Astrocyte (in vitro differentiated cells and primary cell): ENCODE measurements around the gene OSBPL5. TPM values are rescaled to one million over a fixed set of nuclear protein-coding genes. Genes with fewer than 3 reads are reported as not detected.

Experiments
- DNase-seq: peaks from one replicate; pipeline ENCODE4 v3.0.0-alpha.2; 2010; ENCODE audit warnings: low read depth
- FAIRE-seq: peaks from 2 replicates; lab custom pipeline; 2011; peaks lifted over from hg19 to GRCh38; lab: Jason Lieb, UNC
- H2AFZ ChIP-seq: 2 replicates; pipeline ENCODE4 v1.6.0; 2012; ENCODE audit warnings: low read depth, low read length, inconsistent platforms
- H3K27ac ChIP-seq: 2 replicates; pipeline ENCODE4 v1.5.1; 2011; ENCODE audit warnings: low read depth, low read length, inconsistent platforms
- H3K27me3 ChIP-seq: 2 replicates; pipeline ENCODE4 v1.6.0; 2011; ENCODE audit warnings: low read length, inconsistent platforms; ENCODE audit not compliant: insufficient read depth
- H3K36me3 ChIP-seq: 2 replicates; pipeline ENCODE4 v1.5.1; 2011; ENCODE audit warnings: low read length, inconsistent platforms; ENCODE audit not compliant: insufficient read depth
- H3K4me1 ChIP-seq: 2 replicates; pipeline ENCODE4 v1.5.1; 2011; ENCODE audit warnings: low read length, inconsistent platforms; ENCODE audit not compliant: insufficient read depth
- H3K4me2 ChIP-seq: 2 replicates; pipeline ENCODE4 v1.6.0; 2012; ENCODE audit warnings: low read length, inconsistent platforms
- H3K4me3 ChIP-seq: 2 replicates; pipeline ENCODE4 v1.5.1; 2011; ENCODE audit warnings: low read depth, mild to moderate bottlenecking, low read length, inconsistent platforms; ENCODE audit not compliant: insufficient read depth
- H3K79me2 ChIP-seq: 2 replicates; pipeline ENCODE4 v1.6.0; 2012; ENCODE audit warnings: mild to moderate bottlenecking, low read length, inconsistent platforms; ENCODE audit not compliant: insufficient read depth
- H3K9ac ChIP-seq: 2 replicates; pipeline ENCODE4 v1.6.0; 2012; ENCODE audit warnings: mild to moderate bottlenecking, low read length, inconsistent platforms
- H3K9me3 ChIP-seq: 2 replicates; pipeline ENCODE4 v1.5.1; 2012; ENCODE audit warnings: low read depth, mild to moderate bottlenecking, low read length, inconsistent platforms; ENCODE audit not compliant: insufficient read depth
- H4K20me1 ChIP-seq: 2 replicates; pipeline ENCODE4 v1.6.0; 2012; ENCODE audit warnings: low read length, inconsistent platforms; ENCODE audit not compliant: insufficient read depth
- H3K27ac Mint-ChIP-seq: one replicate; pipeline ENCODE4 v1.8.0; 2021; ENCODE audit warnings: mild to moderate bottlenecking, mixed read lengths; ENCODE audit not compliant: unreplicated experiment
- H3K27me3 Mint-ChIP-seq: one replicate; pipeline ENCODE4 v1.8.0; 2021; ENCODE audit warnings: low read depth, mixed read lengths; ENCODE audit not compliant: unreplicated experiment
- H3K36me3 Mint-ChIP-seq: one replicate; pipeline ENCODE4 v1.8.0; 2021; ENCODE audit warnings: low read depth, mixed read lengths; ENCODE audit not compliant: unreplicated experiment
- H3K4me1 Mint-ChIP-seq: one replicate; pipeline ENCODE4 v1.8.0; 2021; ENCODE audit warnings: low read depth, mixed read lengths; ENCODE audit not compliant: unreplicated experiment
- H3K4me3 Mint-ChIP-seq: one replicate; pipeline ENCODE4 v1.8.0; 2021; ENCODE audit warnings: mild to moderate bottlenecking, moderate library complexity, mixed read lengths; ENCODE audit not compliant: unreplicated experiment
- H3K9me3 Mint-ChIP-seq: one replicate; pipeline ENCODE4 v1.8.0; 2021; ENCODE audit warnings: mild to moderate bottlenecking, mixed read lengths; ENCODE audit not compliant: unreplicated experiment
- EZH2 ChIP-seq: IDR thresholded peaks from 2 replicates; pipeline ENCODE4 v1.6.1; 2012; ENCODE audit warnings: mild to moderate bottlenecking, low read length, inconsistent platforms; ENCODE audit not compliant: insufficient read depth
- total RNA-seq: library from RNA; stranded (reverse); gene quantifications from 2 replicates; pipeline ENCODE4 v1.2.1, GENCODE V29; 2021
- TF ChIP-seq, protein P1 (sequence below): IDR thresholded peaks from 2 replicates; pipeline ENCODE4 v1.5.1; 2011; ENCODE audit warnings: low read depth, mild to moderate bottlenecking, inconsistent platforms, low read length, moderate library complexity; ENCODE audit not compliant: insufficient read depth

OSBPL5 gene
- total RNA-seq, 1 donor from 2014 or later: 29.0 TPM

DNA sequence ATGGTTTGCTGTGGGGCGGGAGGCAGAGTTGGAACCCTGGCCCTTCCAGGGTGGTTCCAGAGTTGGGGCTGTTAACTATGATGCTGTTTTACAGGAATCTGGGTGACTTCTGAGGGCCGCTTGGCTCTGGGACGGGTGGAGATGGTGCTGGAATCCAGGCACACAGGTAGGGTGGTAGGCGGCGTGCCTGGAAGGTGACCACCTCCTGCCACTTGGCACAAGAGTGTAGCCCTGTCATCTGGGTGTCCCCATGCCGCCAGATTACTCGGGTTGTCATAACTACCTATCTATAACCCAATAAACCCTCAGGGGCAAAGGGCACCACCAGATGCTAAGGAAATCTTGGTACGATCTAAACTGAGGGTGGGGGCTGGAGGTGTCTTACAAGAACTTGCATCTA is 109.2 kb downstream of the OSBPL5 start:
- peak overlapping the region; percentile 80 for H3K4me3 ChIP-seq
- Mint-ChIP-seq H3K9me3 (no peaks in the 10 kb centered on the region), H3K4me1 (peaks cover 40% of the 10 kb centered on the region), H3K27me3 (no peaks in the 10 kb centered on the region), H3K4me3 (peak overlapping the region; percentile 96), H3K27ac (peak overlapping the region; percentile 93), H3K36me3 (peaks cover 14% of the 10 kb centered on the region)
- H2AFZ ChIP-seq: no peak overlapping the region
- no peaks in the 10 kb centered on the region for H3K9me3 ChIP-seq
- H3K79me2 ChIP-seq: peaks cover 61% of the 10 kb centered on the region
- H3K27me3 ChIP-seq: no peaks in the 10 kb centered on the region
- H3K4me1 ChIP-seq: peaks cover 20% of the 10 kb centered on the region
- DNase-seq (no peak), FAIRE-seq (no peak)
- H3K9ac ChIP-seq: peak overlapping the region; percentile 88
- peaks cover 42% of the 10 kb centered on the region for H4K20me1 ChIP-seq
- peaks cover 4% of the 10 kb centered on the region for H3K36me3 ChIP-seq
- TF ChIP-seq, protein P1, sequence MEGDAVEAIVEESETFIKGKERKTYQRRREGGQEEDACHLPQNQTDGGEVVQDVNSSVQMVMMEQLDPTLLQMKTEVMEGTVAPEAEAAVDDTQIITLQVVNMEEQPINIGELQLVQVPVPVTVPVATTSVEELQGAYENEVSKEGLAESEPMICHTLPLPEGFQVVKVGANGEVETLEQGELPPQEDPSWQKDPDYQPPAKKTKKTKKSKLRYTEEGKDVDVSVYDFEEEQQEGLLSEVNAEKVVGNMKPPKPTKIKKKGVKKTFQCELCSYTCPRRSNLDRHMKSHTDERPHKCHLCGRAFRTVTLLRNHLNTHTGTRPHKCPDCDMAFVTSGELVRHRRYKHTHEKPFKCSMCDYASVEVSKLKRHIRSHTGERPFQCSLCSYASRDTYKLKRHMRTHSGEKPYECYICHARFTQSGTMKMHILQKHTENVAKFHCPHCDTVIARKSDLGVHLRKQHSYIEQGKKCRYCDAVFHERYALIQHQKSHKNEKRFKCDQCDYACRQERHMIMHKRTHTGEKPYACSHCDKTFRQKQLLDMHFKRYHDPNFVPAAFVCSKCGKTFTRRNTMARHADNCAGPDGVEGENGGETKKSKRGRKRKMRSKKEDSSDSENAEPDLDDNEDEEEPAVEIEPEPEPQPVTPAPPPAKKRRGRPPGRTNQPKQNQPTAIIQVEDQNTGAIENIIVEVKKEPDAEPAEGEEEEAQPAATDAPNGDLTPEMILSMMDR: no peak
- no peak for TF ChIP-seq EZH2
- peak overlapping the region; percentile 95 for H3K4me2 ChIP-seq
- no peak overlapping the region for H3K27ac ChIP-seq

DNA sequence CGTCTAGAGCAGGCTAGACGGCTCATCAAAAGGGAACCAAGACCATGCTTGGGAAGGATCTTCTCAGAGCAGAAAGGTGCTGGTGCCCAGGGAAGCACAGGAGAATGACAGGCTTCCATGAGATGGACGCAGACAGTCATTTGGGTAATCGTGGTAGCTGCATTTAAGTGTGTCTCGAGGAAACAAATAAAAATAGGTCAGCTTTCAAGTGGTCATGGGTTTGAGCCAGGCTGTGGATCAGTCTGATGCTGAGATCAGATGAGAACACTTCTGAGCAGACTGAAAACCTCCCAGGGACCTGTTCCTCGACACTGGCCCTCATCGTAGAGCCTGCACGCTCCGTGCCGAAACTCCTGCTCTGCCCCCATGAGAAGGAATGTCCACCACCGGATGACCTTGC is 112.5 kb downstream of the OSBPL5 start:
- TF ChIP-seq, protein P1: no peak
- no peak for TF ChIP-seq EZH2
- FAIRE-seq (no peak), DNase-seq (no peak)
- Mint-ChIP-seq H3K4me3 (no peak overlapping the region), H3K27ac (no peak overlapping the region), H3K4me1 (peaks cover 59% of the 10 kb centered on the region), H3K27me3 (no peaks in the 10 kb centered on the region), H3K36me3 (peaks cover 14% of the 10 kb centered on the region), H3K9me3 (no peaks in the 10 kb centered on the region)
- Histone ChIP-seq H3K9me3 (no peaks in the 10 kb centered on the region), H3K4me3 (no peak overlapping the region), H3K36me3 (peaks cover 4% of the 10 kb centered on the region), H3K9ac (no peak overlapping the region), H3K27me3 (no peaks in the 10 kb centered on the region), H3K4me2 (no peak overlapping the region), H3K4me1 (peaks cover 21% of the 10 kb centered on the region), H3K27ac (no peak overlapping the region), H4K20me1 (peaks cover 72% of the 10 kb centered on the region), H2AFZ (no peak overlapping the region), H3K79me2 (peaks cover 93% of the 10 kb centered on the region)

DNA sequence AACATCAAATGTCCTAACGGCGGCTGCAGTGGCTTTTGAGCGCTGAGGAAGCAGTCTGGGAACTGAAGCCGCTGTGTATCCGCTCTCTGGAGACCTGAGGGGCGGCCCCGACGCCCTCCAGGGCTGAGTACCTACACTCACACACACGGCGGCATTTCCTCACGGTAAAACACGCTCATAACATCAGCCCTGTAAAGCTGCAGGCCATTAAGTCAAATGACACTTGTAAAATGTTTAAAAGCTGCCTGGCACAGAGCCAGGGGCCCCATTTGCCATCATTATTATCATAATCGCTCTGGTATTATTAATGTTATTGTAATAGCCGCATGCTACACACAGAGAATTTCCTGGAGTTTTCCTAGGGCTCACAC is 113.0 kb downstream of the OSBPL5 start:
- Mint-ChIP-seq H3K9me3 (no peaks in the 10 kb centered on the region), H3K27me3 (no peaks in the 10 kb centered on the region), H3K4me3 (no peak overlapping the region), H3K36me3 (peaks cover 17% of the 10 kb centered on the region), H3K27ac (no peak overlapping the region), H3K4me1 (peaks cover 62% of the 10 kb centered on the region)
- TF ChIP-seq, protein P1: no peak
- no peak for TF ChIP-seq EZH2
- no peak overlapping the region for H3K9ac ChIP-seq
- H3K4me3 ChIP-seq: no peak overlapping the region
- no peaks in the 10 kb centered on the region for H3K9me3 ChIP-seq
- peaks cover 4% of the 10 kb centered on the region for H3K36me3 ChIP-seq
- H3K4me1 ChIP-seq: peaks cover 20% of the 10 kb centered on the region
- DNase-seq (no peak), FAIRE-seq (no peak)
- H3K27me3 ChIP-seq: no peaks in the 10 kb centered on the region
- no peak overlapping the region for H2AFZ ChIP-seq
- H3K4me2 ChIP-seq: no peak overlapping the region
- peaks cover 76% of the 10 kb centered on the region for H4K20me1 ChIP-seq
- H3K27ac ChIP-seq: no peak overlapping the region
- peaks cover 96% of the 10 kb centered on the region for H3K79me2 ChIP-seq
